Urothelium cell line (cell line): ENCODE data around the gene PAXX.

ENCODE experiments used
- DNase-seq: peaks from one replicate; pipeline ENCODE4 v3.0.0; 2011; ENCODE audit warnings: low spot score, mixed read lengths
- FAIRE-seq: peaks from 2 replicates; lab custom pipeline; 2011; peaks lifted over from hg19 to GRCh38; lab: Jason Lieb, UNC

The PAXX gene

GRCh38 chr9:137015540-137015930, 23.3 kb downstream of the PAXX start:
- FAIRE-seq (no peak), DNase-seq (no peak)

- no peak for DNase-seq
- FAIRE-seq = no peak
Measured at GRCh38 chr9:137015976-137016375, 23.8 kb downstream of the PAXX start.

GRCh38 chr9:137016436-137016835, 24.2 kb downstream of the PAXX start:
- FAIRE-seq = no peak
- no peak for DNase-seq

- DNase-seq = no peak
- no peak for FAIRE-seq
Measured at GRCh38 chr9:137017071-137017470, 24.8 kb downstream of the PAXX start.

- FAIRE-seq = no peak
Measured at GRCh38 chr9:137017791-137018497, 25.7 kb downstream of the PAXX start.

GRCh38 chr9:137018761-137019559, 26.7 kb downstream of the PAXX start:
- DNase-seq (no peak), FAIRE-seq (no peak)

More at GRCh38 chr9:137017791-137018497, 25.7 kb downstream of the PAXX start:
- no peak for DNase-seq

GRCh38 chr9:137019891-137020683, 27.9 kb downstream of the PAXX start:
- DNase-seq (no peak), FAIRE-seq (no peak)

GRCh38 chr9:137020771-137021567, 28.7 kb downstream of the PAXX start:
- no peak for DNase-seq
- FAIRE-seq = no peak

GRCh38 chr9:137021568-137021978, 29.4 kb downstream of the PAXX start:
- no peak for FAIRE-seq
- DNase-seq = no peak

- DNase-seq (peak; percentile 74), FAIRE-seq (peak; percentile 86)
Measured at GRCh38 chr9:137021979-137022661, 29.9 kb downstream of the PAXX start.

GRCh38 chr9:137022662-137023008, 30.4 kb downstream of the PAXX start:
- no peak for DNase-seq
- FAIRE-seq = no peak

GRCh38 chr9:137023157-137023556, 30.9 kb downstream of the PAXX start:
- no peak for FAIRE-seq
- no peak for DNase-seq

- DNase-seq (no peak), FAIRE-seq (no peak)
Measured at GRCh38 chr9:137023583-137023991, 31.4 kb downstream of the PAXX start.

- DNase-seq (no peak), FAIRE-seq (no peak)
Measured at GRCh38 chr9:137025517-137025966, 33.3 kb downstream of the PAXX start.

- DNase-seq (no peak), FAIRE-seq (no peak)
Measured at GRCh38 chr9:137026384-137026783, 34.2 kb downstream of the PAXX start.

GRCh38 chr9:137026828-137027227, 34.6 kb downstream of the PAXX start:
- FAIRE-seq (no peak), DNase-seq (no peak)

GRCh38 chr9:137027369-137028262, 35.4 kb downstream of the PAXX start, which contains the start of gene ABCA2:
ABCA2 (minus strand) TSS chr9:137028237; CDS start chr9:137028140, 97 bp downstream.
- FAIRE-seq = no peak
- DNase-seq = no peak

- FAIRE-seq (no peak), DNase-seq (peak; percentile 86)
Measured at GRCh38 chr9:137028263-137029057, 36.2 kb downstream of the PAXX start.
